ENCODE data around the gene FMNL3. TPM values are rescaled to one million over a fixed set of nuclear protein-coding genes. Genes with fewer than 3 reads are reported as not detected.

The FMNL3 gene
- total RNA-seq, 1 donor from 2014 or later, result 9.4 TPM

DNA sequence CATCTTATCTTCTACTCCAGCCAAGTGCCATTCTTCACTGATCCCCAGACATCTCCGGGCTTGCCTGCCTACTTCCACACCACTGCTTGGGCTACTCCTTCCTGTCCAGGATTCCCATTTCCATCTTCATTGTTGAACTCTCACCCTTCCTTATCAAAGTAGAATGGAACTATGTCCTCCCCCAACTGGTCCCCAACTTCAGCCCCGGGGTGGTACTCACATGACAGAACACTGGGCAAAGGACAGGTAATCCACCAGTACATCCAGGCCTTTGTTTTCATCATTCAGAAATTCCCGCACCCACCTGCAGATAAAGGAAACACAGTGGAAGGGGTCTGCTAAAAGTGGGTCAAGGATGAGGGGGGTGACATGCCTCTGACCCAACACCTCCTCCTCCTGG lies 45.5 kb downstream of the FMNL3 start:
- intact Hi-C loops (cut with DNase I), result no loop called here
- DNase-seq (no peak), ATAC-seq (ENCODE audit: poor library complexity) (no peak)

GRCh38 chr12:49661191-49661590 lies 46.0 kb downstream of the FMNL3 start:
- intact Hi-C loops (cut with DNase I), result no loop called here
- ATAC-seq (ENCODE audit: poor library complexity), result no peak

GRCh38 chr12:49659753-49660152 lies 47.5 kb downstream of the FMNL3 start:
- intact Hi-C loops (cut with DNase I), result no loop called here
- no peak for ATAC-seq (ENCODE audit: poor library complexity)
- no peak for DNase-seq

More at GRCh38 chr12:49661191-49661590, 46.0 kb downstream of the FMNL3 start:
- DNase-seq, result no peak

- no peak for DNase-seq
- intact Hi-C loops (cut with DNase I), result no loop called here
Observed at GRCh38 chr12:49658276-49658675, 48.9 kb downstream of the FMNL3 start.

DNA sequence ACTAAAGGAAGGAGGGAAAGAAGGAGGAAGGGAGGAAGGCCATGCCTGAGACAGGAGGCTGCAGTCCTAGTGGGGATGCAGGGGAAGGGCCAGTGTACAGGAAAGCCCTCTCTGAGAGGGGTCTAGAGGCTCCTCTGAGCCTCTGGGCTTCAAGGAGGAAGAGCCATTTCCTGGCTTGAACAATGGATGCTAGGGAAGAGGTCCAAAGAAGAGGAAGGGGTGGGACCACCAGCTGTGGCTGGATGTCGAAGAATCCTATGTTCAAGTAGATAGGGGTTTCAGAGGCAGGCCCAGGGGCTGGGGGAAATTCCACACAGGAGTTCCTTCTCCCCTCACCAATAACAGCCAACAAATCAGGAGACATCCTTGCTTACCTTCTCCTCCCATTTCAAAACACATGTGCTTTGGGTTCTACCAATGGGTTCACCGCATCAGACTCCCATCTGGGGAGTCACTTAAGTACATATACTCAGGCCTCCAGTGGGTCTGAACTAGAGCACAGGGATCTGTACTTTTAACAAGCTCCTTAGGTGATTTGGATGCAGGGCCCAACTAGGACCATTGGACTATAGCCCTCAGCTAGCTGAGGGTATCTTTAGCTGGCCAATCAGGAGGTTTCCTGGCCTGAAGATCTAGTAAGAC lies 51.5 kb downstream of the FMNL3 start:
- peak; percentile 50 for ATAC-seq (ENCODE audit: poor library complexity)
- intact Hi-C loops (cut with DNase I), result no loop called here

More at GRCh38 chr12:49658276-49658675, 48.9 kb downstream of the FMNL3 start:
- ATAC-seq (ENCODE audit: poor library complexity), result no peak

DNA sequence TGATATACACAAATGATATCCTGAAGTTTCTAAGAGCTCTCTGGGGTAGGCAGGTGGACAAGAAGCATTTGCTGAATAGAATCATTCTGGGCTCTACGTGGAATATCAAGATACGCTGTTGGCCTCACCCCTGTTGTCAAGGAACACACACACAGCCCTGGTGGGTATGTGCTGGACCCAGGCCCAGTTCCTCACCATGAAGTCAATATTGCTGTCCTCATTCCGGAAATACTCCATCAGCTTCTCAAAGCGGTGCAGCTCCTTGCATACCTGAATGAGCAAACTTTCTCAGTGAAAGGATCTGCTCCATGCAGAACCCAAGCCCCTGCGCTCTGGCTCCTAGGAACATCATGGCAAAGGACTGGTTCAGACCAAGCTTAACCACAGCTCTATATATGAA lies 52.5 kb downstream of the FMNL3 start:
- ATAC-seq (ENCODE audit: poor library complexity) (no peak), DNase-seq (no peak)
- intact Hi-C loops (cut with DNase I), result no loop called here

More for the DNA sequence above, 51.5 kb downstream of the FMNL3 start:
- DNase-seq, result no peak

- intact Hi-C loops (cut with DNase I), result no loop called here
- DNase-seq (no peak), ATAC-seq (ENCODE audit: poor library complexity) (no peak)
Observed at GRCh38 chr12:49652921-49653520, 54.2 kb downstream of the FMNL3 start.

DNA sequence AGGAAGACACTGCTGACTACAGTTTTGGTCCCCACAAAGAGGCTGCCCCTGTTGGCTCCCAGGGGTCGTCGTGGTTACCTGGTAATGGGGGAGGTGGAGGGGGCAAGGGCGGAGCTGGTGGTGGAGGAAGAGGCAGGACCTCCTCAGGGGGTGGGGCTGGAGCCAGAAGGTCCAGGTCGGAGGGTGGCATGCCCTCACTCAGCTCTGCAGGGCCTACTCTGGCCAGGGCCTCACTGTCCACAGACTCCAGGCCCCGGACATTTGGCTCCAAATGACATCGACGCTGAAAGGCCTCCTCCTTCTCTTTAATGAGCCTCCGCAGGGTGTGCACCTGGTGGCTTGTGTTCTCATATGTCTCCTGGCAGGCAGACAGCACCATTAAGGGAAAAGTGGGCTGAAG lies 55.4 kb downstream of the FMNL3 start:
- ATAC-seq (ENCODE audit: poor library complexity) (no peak), DNase-seq (no peak)
- intact Hi-C loops (cut with DNase I), result no loop called here

- no peak for DNase-seq
- ATAC-seq (ENCODE audit: poor library complexity), result no peak
- intact Hi-C loops (cut with DNase I), result no loop called here
Observed at GRCh38 chr12:49649892-49650291, 57.3 kb downstream of the FMNL3 start.

DNA sequence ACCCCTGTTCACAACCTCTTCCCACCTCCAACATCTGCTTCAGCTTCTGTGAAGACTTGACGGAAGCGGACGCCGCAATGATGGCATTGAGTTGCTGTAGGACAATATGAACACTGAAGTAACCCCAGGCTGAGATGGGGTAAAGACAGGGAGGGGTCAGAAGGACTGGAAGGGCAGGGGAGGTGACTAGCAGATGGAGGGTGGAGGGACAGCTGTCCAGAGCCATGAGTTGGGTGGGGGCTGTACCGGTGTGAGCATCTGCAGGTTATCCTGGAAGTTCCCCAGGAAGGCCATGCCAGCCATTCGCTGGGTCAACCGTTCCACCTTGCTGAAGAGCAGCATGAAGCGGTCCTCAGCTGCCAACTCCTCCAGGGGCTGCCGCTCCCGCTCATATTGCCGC lies 57.8 kb downstream of the FMNL3 start:
- ATAC-seq (ENCODE audit: poor library complexity) (no peak), DNase-seq (no peak)
- intact Hi-C loops (cut with DNase I), result no loop called here

- DNase-seq, result no peak
- intact Hi-C loops (cut with DNase I), result no loop called here
- ATAC-seq (ENCODE audit: poor library complexity), result no peak
Observed at GRCh38 chr12:49648712-49649003, 58.5 kb downstream of the FMNL3 start.

DNA sequence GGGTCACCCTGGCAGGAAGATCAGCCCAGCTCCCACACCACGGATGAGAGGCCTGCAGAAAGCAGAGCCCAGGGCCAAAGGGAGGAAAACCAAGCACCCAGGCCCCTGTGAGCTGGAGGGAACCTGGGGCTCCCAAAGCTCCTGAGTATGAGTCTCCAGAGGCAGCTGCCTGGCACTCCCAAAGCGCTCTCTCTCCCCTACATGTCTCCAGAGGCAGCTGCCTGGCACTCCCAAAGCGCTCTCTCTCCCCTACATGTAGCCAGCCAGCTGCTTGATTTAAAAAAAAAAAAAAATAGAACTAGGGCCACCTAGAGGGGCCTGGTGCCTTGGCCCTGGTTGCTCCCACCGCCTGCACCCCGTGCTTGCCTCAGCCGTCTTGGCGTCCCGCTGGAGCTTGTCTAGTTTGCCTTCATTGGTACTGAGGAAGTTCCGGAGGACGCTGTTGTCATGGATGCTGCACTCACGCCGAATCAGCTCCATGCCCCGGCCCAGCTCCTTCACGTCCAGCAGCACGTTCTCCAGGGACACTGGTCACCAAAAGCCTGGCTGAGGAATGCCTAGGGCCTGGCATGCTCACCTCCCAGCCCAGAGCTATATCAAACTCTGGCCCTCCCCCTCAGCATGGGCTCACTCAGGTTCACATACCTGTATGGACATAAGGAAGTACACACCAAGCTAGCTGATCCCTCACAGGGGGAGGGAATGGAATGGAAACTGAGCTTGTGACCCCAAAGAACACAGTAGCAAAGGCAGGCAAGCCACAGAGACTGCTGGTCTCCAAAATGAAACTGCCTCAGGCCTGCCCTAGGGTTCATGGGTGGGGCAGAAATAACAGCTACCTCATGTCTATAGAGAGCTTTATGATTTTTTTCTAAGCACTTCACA lies 59.1 kb downstream of the FMNL3 start:
- DNase-seq (no peak), ATAC-seq (ENCODE audit: poor library complexity) (no peak)
- intact Hi-C loops (cut with DNase I), result no loop called here

DNA sequence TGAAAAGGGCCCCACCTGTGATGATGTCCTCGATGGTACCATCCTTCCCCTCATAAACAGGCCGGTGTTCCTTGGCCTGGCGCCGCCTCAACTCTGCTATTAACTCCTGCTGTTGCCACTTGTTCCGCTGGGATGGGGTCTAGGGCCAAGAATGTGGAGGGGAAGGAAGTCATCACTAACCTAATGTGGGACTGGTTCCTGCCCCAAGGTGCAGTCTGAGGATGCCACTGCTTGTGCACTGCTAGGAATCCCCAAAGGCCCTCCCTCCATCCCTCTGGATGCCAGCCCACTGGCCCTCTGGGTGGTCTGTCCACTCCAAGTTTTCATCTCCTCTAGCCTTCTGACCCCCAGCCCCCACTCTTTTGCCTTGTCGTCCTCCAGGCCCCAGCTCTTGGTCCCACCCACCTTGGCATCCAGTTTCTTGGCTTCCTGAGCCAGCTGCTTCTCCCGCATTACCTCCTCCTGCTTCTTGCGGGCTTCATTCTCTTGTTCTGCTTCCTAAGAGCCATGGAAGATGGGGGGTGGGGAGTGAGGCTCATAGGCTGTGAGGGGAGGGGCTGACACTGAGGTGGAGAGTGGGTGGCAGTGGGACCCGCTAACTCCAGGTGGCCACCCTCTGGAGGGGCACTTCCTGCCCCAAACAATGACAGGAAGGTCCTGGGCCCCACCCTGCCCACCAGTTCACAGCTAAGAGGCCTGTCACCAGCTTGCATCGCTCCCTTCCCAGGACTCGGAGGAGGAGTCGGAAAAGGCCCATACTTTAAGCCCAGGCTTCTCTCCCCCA lies 60.1 kb downstream of the FMNL3 start:
- no peak for ATAC-seq (ENCODE audit: poor library complexity)

DNA sequence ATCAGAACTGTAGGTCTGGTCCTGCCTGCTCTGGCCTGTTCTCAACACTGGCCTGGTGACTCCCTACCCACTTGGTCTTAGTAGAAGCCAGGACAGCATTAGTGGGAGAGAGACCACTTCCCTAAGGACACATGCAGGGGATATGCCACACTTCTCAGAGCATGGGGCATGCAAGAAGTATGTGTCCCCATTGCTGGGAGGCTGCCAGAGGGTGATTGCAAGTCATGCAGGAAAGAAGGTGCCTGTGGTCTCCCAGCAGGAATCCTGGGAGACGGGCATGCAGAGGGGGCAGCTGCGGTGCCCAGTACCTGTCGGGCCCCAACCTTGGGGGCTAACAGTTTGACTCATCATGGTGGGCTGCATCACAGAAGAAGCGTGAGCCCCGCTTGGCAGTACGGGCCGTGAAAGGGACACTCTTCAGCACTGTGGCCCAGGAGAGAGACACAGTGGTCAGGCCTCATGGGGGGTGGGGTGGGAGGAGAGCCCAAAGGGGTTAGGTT lies 60.8 kb downstream of the FMNL3 start:
- intact Hi-C loops (cut with DNase I), result no loop called here

More for the DNA sequence above, 60.1 kb downstream of the FMNL3 start:
- intact Hi-C loops (cut with DNase I), result no loop called here
- DNase-seq, result no peak

GRCh38 chr12:49645146-49646039 lies 61.8 kb downstream of the FMNL3 start:
- intact Hi-C loops (cut with DNase I), result no loop called here
- DNase-seq (no peak), ATAC-seq (ENCODE audit: poor library complexity) (no peak)

More for the DNA sequence above, 60.8 kb downstream of the FMNL3 start:
- DNase-seq (no peak), ATAC-seq (ENCODE audit: poor library complexity) (no peak)

DNA sequence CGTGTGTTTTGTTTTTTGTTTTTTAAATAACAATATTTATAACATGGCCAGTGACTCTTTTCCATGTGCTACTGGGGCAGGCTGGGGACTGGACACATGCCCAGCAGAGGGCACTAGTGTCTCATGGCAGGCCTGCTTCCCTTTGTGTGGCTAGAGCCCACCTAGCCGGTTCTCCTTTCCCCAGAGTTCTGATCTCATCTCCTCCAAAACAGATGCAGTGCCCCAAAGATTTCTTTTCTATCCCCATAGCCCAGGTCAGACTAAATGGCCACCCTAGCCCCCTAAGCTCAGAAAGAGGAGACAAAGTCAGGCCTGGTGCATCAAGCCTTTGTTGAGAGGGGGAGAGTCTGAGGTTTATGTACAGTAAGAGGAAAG lies 62.6 kb downstream of the FMNL3 start:
- peak; percentile 86 for ATAC-seq (ENCODE audit: poor library complexity)
- intact Hi-C loops (cut with DNase I), result loop anchor here (1.0 kb wide), 1 partner anchor 64 kb away; no protein-coding TSS in a partner anchor
- DNase-seq, result peak; percentile 86

- no peak for DNase-seq
- intact Hi-C loops (cut with DNase I), result loop anchor here (1.0 kb wide), 1 partner anchor 64 kb away; no protein-coding TSS in a partner anchor
- peak; percentile 7 for ATAC-seq (ENCODE audit: poor library complexity)
Observed at GRCh38 chr12:49643961-49644619, 63.1 kb downstream of the FMNL3 start.

All from Right ventricle myocardium superior (tissue), 1 donor.